Measurements from ENCODE around the gene DDOST.

- no peak for TF ChIP-seq TAF1 (IDR thresholded peaks at IDR 0.05; ENCODE audit: low read depth)
- TF ChIP-seq REST (IDR thresholded peaks at IDR 0.05; ENCODE audit: low read depth) = no peak
- TF ChIP-seq EP300 (IDR thresholded peaks at IDR 0.05; ENCODE audit: borderline replicate concordance) = no peak
- no peak for TF ChIP-seq CEBPB (IDR thresholded peaks at IDR 0.05)
- TF ChIP-seq TCF12 (IDR thresholded peaks at IDR 0.05; ENCODE audit: low read depth) = no peak
Measured at GRCh38 chr1:20681999-20682398, 20.8 kb upstream of the DDOST start.

Measured in Ishikawa (cell line).